ENCODE measurements around the gene NDUFA3. TPM values are rescaled to one million over a fixed set of nuclear protein-coding genes. Genes with fewer than 3 reads are reported as not detected.

The NDUFA3 gene
- total RNA-seq, 1 donor from 2014 or later, result 143 TPM

DNA sequence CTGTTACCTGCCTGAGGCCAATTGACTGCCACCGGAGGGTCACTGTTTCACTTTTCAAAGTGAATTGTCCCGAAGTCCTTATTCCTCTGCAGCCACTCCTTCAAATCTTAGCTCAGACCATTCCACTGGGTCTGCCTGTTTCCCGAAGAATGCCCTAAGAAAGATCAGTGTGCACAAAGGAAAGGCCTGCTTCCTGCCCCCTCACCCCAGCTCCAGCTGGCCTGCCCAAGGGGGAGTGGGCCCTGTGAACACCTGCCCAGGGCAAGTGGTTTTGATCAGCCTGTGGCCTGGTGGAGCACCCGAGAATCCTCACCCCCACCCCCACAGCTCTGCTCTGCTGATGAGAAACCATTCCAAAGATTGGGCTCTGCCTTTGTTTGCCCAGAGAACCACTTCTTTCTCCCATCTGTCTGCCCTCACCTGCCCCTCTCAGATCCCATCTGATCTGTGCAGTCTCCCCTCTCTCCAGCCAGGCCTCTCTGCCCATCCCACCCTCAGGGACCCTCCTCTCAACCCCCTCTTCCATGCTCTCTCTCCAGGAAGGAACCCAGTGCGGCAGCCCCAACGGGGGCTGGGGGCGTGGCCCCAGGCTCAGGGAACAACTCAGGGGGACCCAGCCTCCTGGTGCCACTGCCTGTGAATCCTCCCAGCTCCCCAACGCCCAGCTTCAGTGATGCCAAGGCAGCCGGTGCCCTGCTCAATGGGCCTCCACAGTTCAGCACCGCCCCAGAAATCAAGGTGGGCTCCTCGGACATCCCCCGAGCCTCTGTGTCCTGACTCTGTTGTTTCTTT is 46.6 kb downstream of the NDUFA3 start:
- no peak for DNase-seq
- Mint-ChIP-seq H3K36me3 (ENCODE audit: unreplicated experiment) (peaks cover 4% of the 10 kb centered on the region), H3K4me1 (ENCODE audit: low read depth, unreplicated experiment) (no peaks in the 10 kb centered on the region), H3K4me3 (ENCODE audit: unreplicated experiment) (no peak overlapping the region), H3K9me3 (ENCODE audit: unreplicated experiment) (peaks cover 7% of the 10 kb centered on the region), H3K27me3 (ENCODE audit: unreplicated experiment) (peaks cover 6% of the 10 kb centered on the region), H3K27ac (ENCODE audit: unreplicated experiment) (peak overlapping the region; percentile 38)
- TF ChIP-seq, protein P1, sequence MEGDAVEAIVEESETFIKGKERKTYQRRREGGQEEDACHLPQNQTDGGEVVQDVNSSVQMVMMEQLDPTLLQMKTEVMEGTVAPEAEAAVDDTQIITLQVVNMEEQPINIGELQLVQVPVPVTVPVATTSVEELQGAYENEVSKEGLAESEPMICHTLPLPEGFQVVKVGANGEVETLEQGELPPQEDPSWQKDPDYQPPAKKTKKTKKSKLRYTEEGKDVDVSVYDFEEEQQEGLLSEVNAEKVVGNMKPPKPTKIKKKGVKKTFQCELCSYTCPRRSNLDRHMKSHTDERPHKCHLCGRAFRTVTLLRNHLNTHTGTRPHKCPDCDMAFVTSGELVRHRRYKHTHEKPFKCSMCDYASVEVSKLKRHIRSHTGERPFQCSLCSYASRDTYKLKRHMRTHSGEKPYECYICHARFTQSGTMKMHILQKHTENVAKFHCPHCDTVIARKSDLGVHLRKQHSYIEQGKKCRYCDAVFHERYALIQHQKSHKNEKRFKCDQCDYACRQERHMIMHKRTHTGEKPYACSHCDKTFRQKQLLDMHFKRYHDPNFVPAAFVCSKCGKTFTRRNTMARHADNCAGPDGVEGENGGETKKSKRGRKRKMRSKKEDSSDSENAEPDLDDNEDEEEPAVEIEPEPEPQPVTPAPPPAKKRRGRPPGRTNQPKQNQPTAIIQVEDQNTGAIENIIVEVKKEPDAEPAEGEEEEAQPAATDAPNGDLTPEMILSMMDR (IDR thresholded peaks at IDR 0.05; ENCODE audit: partially characterized antibody, unreplicated experiment), result no peak

DNA sequence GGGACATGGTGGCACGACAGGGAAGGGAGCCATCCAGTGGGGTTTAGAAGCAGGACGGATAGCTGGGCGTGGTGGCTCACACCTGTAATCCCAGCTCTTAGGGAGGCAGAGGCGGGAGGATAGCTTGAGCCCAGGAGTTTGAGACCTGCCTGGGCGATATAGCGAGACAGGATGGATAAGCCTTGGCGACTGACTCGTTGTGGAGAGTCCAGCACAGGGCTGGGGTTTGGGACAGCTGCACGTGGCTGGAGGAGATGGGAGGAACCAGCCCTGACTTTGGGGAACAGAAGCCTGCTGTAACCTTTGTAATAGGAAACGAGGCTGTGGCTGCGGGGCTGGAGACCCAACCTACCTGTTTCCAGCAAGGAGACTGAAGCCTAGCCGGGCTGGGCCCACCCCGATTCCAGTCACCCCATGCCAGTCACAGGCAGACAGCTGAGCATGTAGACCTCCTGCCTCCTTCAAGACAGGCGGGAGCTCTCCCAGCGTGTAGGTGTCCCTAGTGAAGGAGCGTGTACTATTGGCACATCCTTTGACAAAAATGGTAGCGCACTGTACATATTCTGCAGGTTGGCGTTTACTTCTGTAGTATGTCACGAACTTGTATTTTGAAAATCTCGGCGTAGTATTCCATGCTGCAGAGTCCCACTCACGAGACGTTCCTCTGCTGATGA is 48.8 kb downstream of the NDUFA3 start:
- Mint-ChIP-seq H3K36me3 (ENCODE audit: unreplicated experiment) (peaks cover 4% of the 10 kb centered on the region), H3K27ac (ENCODE audit: unreplicated experiment) (no peak overlapping the region), H3K4me1 (ENCODE audit: low read depth, unreplicated experiment) (no peaks in the 10 kb centered on the region), H3K9me3 (ENCODE audit: unreplicated experiment) (peaks cover 8% of the 10 kb centered on the region), H3K4me3 (ENCODE audit: unreplicated experiment) (peak overlapping the region; percentile 2), H3K27me3 (ENCODE audit: unreplicated experiment) (peaks cover 6% of the 10 kb centered on the region)
- DNase-seq, result no peak
- TF ChIP-seq, protein P1 (IDR thresholded peaks at IDR 0.05; ENCODE audit: partially characterized antibody, unreplicated experiment), result no peak

DNA sequence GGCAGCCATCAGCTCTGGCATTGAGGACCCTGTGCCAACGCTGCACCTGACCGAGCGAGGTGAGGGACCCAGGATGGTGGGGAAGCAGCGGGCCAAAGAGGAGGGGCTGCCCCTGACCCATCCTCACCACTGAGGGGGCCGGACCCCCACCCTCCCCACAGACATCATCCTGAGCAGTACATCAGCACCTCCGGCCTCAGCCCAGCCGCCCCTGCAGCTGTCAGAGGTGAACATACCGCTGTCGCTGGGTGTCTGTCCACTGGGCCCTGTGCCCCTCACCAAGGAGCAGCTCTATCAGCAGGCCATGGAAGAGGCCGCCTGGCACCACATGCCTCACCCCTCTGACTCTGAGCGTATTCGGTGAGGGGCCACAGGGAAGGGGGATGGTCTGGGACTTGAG is 49.6 kb downstream of the NDUFA3 start:
- no peaks in the 10 kb centered on the region for H3K4me1 Mint-ChIP-seq (ENCODE audit: low read depth, unreplicated experiment)
- peaks cover 6% of the 10 kb centered on the region for H3K27me3 Mint-ChIP-seq (ENCODE audit: unreplicated experiment)
- H3K27ac Mint-ChIP-seq (ENCODE audit: unreplicated experiment), result no peak overlapping the region
- TF ChIP-seq, protein P1 (IDR thresholded peaks at IDR 0.05; ENCODE audit: partially characterized antibody, unreplicated experiment), result no peak
- DNase-seq, result no peak
- H3K9me3 Mint-ChIP-seq (ENCODE audit: unreplicated experiment), result peaks cover 10% of the 10 kb centered on the region
- no peak overlapping the region for H3K4me3 Mint-ChIP-seq (ENCODE audit: unreplicated experiment)
- peaks cover 4% of the 10 kb centered on the region for H3K36me3 Mint-ChIP-seq (ENCODE audit: unreplicated experiment)

DNA sequence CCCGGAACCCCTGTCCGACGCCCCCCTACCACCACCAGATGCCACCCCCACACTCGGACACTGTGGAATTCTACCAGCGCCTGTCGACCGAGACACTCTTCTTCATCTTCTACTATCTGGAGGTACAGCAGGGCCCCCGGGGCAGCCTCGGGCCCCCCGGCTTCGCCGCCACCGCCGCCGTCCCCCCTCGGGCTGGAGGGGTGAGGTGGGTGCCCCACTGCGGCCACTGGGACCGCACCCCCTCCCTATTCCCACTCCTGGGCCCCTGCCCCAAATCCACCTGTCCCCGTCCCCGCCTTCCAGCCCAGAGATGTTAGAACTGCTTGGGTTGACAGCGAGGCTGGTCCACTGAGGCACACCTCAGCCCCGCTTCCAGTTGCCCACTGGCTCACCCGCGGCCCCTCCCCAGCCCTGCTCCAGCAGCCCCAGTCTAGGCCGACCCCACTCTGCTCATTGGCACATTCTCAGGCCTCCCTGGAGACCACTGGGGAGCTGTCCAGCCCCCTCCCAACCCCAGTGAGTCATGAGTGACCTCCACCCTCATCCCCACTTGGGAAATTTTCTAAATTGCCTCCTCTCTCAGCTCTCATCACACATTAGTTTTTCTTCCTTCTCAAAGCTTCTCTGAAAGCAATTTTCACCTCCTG is 50.3 kb downstream of the NDUFA3 start:
- Mint-ChIP-seq H3K4me3 (ENCODE audit: unreplicated experiment) (no peak overlapping the region), H3K9me3 (ENCODE audit: unreplicated experiment) (peaks cover 10% of the 10 kb centered on the region), H3K4me1 (ENCODE audit: low read depth, unreplicated experiment) (no peaks in the 10 kb centered on the region), H3K36me3 (ENCODE audit: unreplicated experiment) (peaks cover 4% of the 10 kb centered on the region), H3K27me3 (ENCODE audit: unreplicated experiment) (peaks cover 6% of the 10 kb centered on the region), H3K27ac (ENCODE audit: unreplicated experiment) (peak overlapping the region; percentile 52)
- TF ChIP-seq, protein P1 (IDR thresholded peaks at IDR 0.05; ENCODE audit: partially characterized antibody, unreplicated experiment), result no peak
- DNase-seq, result no peak

Data from glutamatergic neuron (in vitro differentiated cells).